ENCODE measurements around the gene CROCC2.

GRCh38 chr2:241011296-241011600 is 105.1 kb downstream of the CROCC2 start:
- TF ChIP-seq CTCF (IDR thresholded peaks at IDR 0.05) (no peak), POLR2A (IDR thresholded peaks at IDR 0.05) (no peak)

All from Peyer's patch (tissue), 4 donors.